Trophoblast cell (in vitro differentiated cells and primary cell): Measurements from ENCODE around the gene PFKL.

ENCODE experiments used
- DNase-seq, 2 donors: peaks; one replicate each; pipeline ENCODE4 v3.0.0-alpha.2; 2016
- H2AFZ ChIP-seq: 2 replicates; pipeline ENCODE4 v1.6.1; 2013; ENCODE audit warnings: low read length, moderate library complexity, mild to moderate bottlenecking; ENCODE audit not compliant: insufficient read depth, poor library complexity
- H2AK5ac ChIP-seq: 2 replicates; pipeline ENCODE4 v1.6.1; 2013; ENCODE audit warnings: mild to moderate bottlenecking, low read length
- H2BK120ac ChIP-seq: 2 replicates; pipeline ENCODE4 v1.6.1; 2013; ENCODE audit warnings: low read length, mild to moderate bottlenecking, moderate library complexity; ENCODE audit not compliant: insufficient read depth, poor library complexity
- H2BK12ac ChIP-seq: 2 replicates; pipeline ENCODE4 v1.6.1; 2013; ENCODE audit warnings: mild to moderate bottlenecking, low read length, moderate library complexity
- H2BK5ac ChIP-seq: 2 replicates; pipeline ENCODE4 v1.6.1; 2013; ENCODE audit warnings: low read length, low read depth, moderate library complexity, mild to moderate bottlenecking; ENCODE audit not compliant: poor library complexity
- H3K14ac ChIP-seq: 2 replicates; pipeline ENCODE4 v1.6.1; 2013; ENCODE audit warnings: mild to moderate bottlenecking, low read length
- H3K18ac ChIP-seq: 2 replicates; pipeline ENCODE4 v1.6.1; 2013; ENCODE audit warnings: mild to moderate bottlenecking, low read length
- H3K23ac ChIP-seq: 2 replicates; pipeline ENCODE4 v1.6.1; 2013; ENCODE audit warnings: low read length
- H3K27ac ChIP-seq: 2 replicates; pipeline ENCODE4 v1.5.1; 2013; ENCODE audit warnings: low read depth, mild to moderate bottlenecking, inconsistent platforms, low read length, moderate library complexity
- H3K27me3 ChIP-seq: 2 replicates; pipeline ENCODE4 v1.6.1; 2013; ENCODE audit warnings: inconsistent platforms, mild to moderate bottlenecking, low read length, moderate library complexity; ENCODE audit not compliant: insufficient read depth
- H3K36me3 ChIP-seq, 2 experiments: 1 replicate in 1 of 2; 2 replicates in 1 of 2; pipeline ENCODE4 v1.6.1; 2013; ENCODE audit warnings: low read length in 2 of 2, mild to moderate bottlenecking in 2 of 2, moderate library complexity in 1 of 2; ENCODE audit not compliant: insufficient read depth in 2 of 2, control insufficient read depth in 1 of 2
- H3K4ac ChIP-seq: 2 replicates; pipeline ENCODE4 v1.6.1; 2013; ENCODE audit warnings: low read depth, mild to moderate bottlenecking, low read length, moderate library complexity
- H3K4me1 ChIP-seq, 2 experiments: 1 replicate in 1 of 2; 2 replicates in 1 of 2; pipeline ENCODE4 v1.6.1; 2013; ENCODE audit warnings: low read length in 2 of 2, mild to moderate bottlenecking in 2 of 2, moderate library complexity in 1 of 2; ENCODE audit not compliant: insufficient read depth in 2 of 2, control insufficient read depth in 1 of 2
- H3K4me2 ChIP-seq: 2 replicates; pipeline ENCODE4 v1.6.1; 2013; ENCODE audit warnings: inconsistent platforms, mild to moderate bottlenecking, low read length, moderate library complexity
- H3K4me3 ChIP-seq: 2 replicates; pipeline ENCODE4 v1.5.1; 2013; ENCODE audit warnings: mild to moderate bottlenecking, low read depth, low read length, inconsistent platforms
- H3K79me1 ChIP-seq: one replicate; pipeline ENCODE4 v1.6.1; 2013; ENCODE audit warnings: low read length
- H3K79me2 ChIP-seq: 2 replicates; pipeline ENCODE4 v1.6.1; 2013; ENCODE audit warnings: low read length, mild to moderate bottlenecking; ENCODE audit not compliant: control insufficient read depth, insufficient read depth, poor library complexity
- H3K9ac ChIP-seq: 2 replicates; pipeline ENCODE4 v1.6.1; 2013; ENCODE audit warnings: mild to moderate bottlenecking, low read length
- H3K9me3 ChIP-seq: 2 replicates; pipeline ENCODE4 v1.6.1; 2013; ENCODE audit warnings: low read depth, mild to moderate bottlenecking, control low read depth, inconsistent platforms, low read length; ENCODE audit not compliant: insufficient read depth
- H4K12ac ChIP-seq: 2 replicates; pipeline ENCODE4 v1.6.1; 2013; ENCODE audit warnings: low read depth, mild to moderate bottlenecking, low read length, moderate library complexity
- H4K8ac ChIP-seq: 2 replicates; pipeline ENCODE4 v1.6.1; 2013; ENCODE audit warnings: low read depth, mild to moderate bottlenecking, low read length, moderate library complexity
- H4K91ac ChIP-seq: one replicate; pipeline ENCODE4 v1.6.1; 2013; ENCODE audit warnings: low read depth, mild to moderate bottlenecking, low read length, moderate library complexity
- WGBS: extraction: QIAGEN DNeasy Blood & Tissue Kit; methylation state at CpG from one replicate; pipeline ENCODE4 v1.1.7; 2013; ENCODE audit warnings: missing lambda C conversion rate; ENCODE audit not compliant: insufficient read length, insufficient coverage; ENCODE audit errors: extremely low coverage; 5-methylcytosine and 5-hydroxymethylcytosine counted together

PFKL gene

GRCh38 chr21:44356160-44356559, 56.3 kb downstream of the PFKL start:
- Histone ChIP-seq H3K23ac (no peak overlapping the region), H2BK5ac (no peak overlapping the region), H4K12ac (no peak overlapping the region), H3K9ac (no peak overlapping the region), H2BK120ac (no peak overlapping the region), H3K9me3 (no peaks in the 10 kb centered on the region), H2BK12ac (no peak overlapping the region), H3K18ac (no peak overlapping the region), H3K4me3 (no peak overlapping the region), H3K4me1 (no peaks in the 10 kb centered on the region), H4K91ac (no peak overlapping the region), H3K27me3 (no peaks in the 10 kb centered on the region), H3K4me2 (no peak overlapping the region), H3K27ac (no peak overlapping the region), H2AK5ac (no peak overlapping the region), H3K79me2 (no peaks in the 10 kb centered on the region), H3K4ac (no peak overlapping the region), H2AFZ (no peak overlapping the region), H4K8ac (no peak overlapping the region), H3K14ac (no peak overlapping the region), H3K36me3 (no peaks in the 10 kb centered on the region), H3K79me1 (no peaks in the 10 kb centered on the region)
- WGBS, result no CpG with 5 or more reads among the region's 11 CpGs
- DNase-seq, result no peak

- H2BK5ac ChIP-seq, result no peak overlapping the region
- no peak overlapping the region for H4K8ac ChIP-seq
- WGBS, result no CpG with 5 or more reads among the region's 6 CpGs
- no peak overlapping the region for H4K91ac ChIP-seq
- H2AK5ac ChIP-seq, result no peak overlapping the region
- H3K79me1 ChIP-seq, result no peaks in the 10 kb centered on the region
- H3K18ac ChIP-seq, result no peak overlapping the region
- no peak overlapping the region for H4K12ac ChIP-seq
- H2BK120ac ChIP-seq, result no peak overlapping the region
- no peaks in the 10 kb centered on the region for H3K79me2 ChIP-seq
- peak in 1 of 2 donors; percentile 25 for DNase-seq
- no peak overlapping the region for H2BK12ac ChIP-seq
- no peak overlapping the region for H3K27ac ChIP-seq
- H2AFZ ChIP-seq, result no peak overlapping the region
- H3K4ac ChIP-seq, result no peak overlapping the region
- no peaks in the 10 kb centered on the region for H3K9me3 ChIP-seq
- no peak overlapping the region for H3K23ac ChIP-seq
- no peaks in the 10 kb centered on the region for H3K4me1 ChIP-seq
- no peak overlapping the region for H3K4me2 ChIP-seq
- H3K36me3 ChIP-seq, result no peaks in the 10 kb centered on the region
- no peaks in the 10 kb centered on the region for H3K27me3 ChIP-seq
- no peak overlapping the region for H3K9ac ChIP-seq
- no peak overlapping the region for H3K14ac ChIP-seq
- H3K4me3 ChIP-seq, result no peak overlapping the region
Measured at GRCh38 chr21:44356636-44357035, 56.8 kb downstream of the PFKL start.

- Histone ChIP-seq H3K14ac (no peak overlapping the region), H2BK120ac (no peak overlapping the region), H3K27ac (no peak overlapping the region), H3K27me3 (no peaks in the 10 kb centered on the region), H3K4ac (no peak overlapping the region), H3K4me3 (no peak overlapping the region), H2AK5ac (no peak overlapping the region), H3K36me3 (no peaks in the 10 kb centered on the region), H3K9me3 (no peaks in the 10 kb centered on the region), H3K79me1 (no peaks in the 10 kb centered on the region), H4K8ac (no peak overlapping the region), H3K23ac (no peak overlapping the region), H2AFZ (no peak overlapping the region), H4K91ac (no peak overlapping the region), H3K4me2 (no peak overlapping the region), H3K9ac (no peak overlapping the region), H4K12ac (no peak overlapping the region), H2BK12ac (no peak overlapping the region), H3K79me2 (no peaks in the 10 kb centered on the region), H3K4me1 (no peaks in the 10 kb centered on the region), H2BK5ac (no peak overlapping the region), H3K18ac (no peak overlapping the region)
- WGBS, result no CpG with 5 or more reads among the region's 21 CpGs
- DNase-seq, result no peak
Measured at GRCh38 chr21:44357064-44357837, 57.4 kb downstream of the PFKL start.

GRCh38 chr21:44359396-44359795, 59.5 kb downstream of the PFKL start:
- WGBS, result no CpG with 5 or more reads among the region's 8 CpGs
- no peak overlapping the region for H2BK5ac ChIP-seq
- peaks cover 5% of the 10 kb centered on the region for H3K9me3 ChIP-seq
- no peaks in the 10 kb centered on the region for H3K79me1 ChIP-seq
- H3K4ac ChIP-seq, result no peak overlapping the region
- no peak for DNase-seq
- no peak overlapping the region for H2BK12ac ChIP-seq
- H3K14ac ChIP-seq, result no peak overlapping the region
- no peaks in the 10 kb centered on the region for H3K27me3 ChIP-seq
- no peak overlapping the region for H3K4me2 ChIP-seq
- no peak overlapping the region for H4K12ac ChIP-seq
- no peak overlapping the region for H2BK120ac ChIP-seq
- no peak overlapping the region for H3K18ac ChIP-seq
- H3K23ac ChIP-seq, result no peak overlapping the region
- H3K27ac ChIP-seq, result no peak overlapping the region
- H3K9ac ChIP-seq, result no peak overlapping the region
- H4K91ac ChIP-seq, result no peak overlapping the region
- H3K4me3 ChIP-seq, result no peak overlapping the region
- no peak overlapping the region for H4K8ac ChIP-seq
- no peaks in the 10 kb centered on the region for H3K79me2 ChIP-seq
- no peak overlapping the region for H2AFZ ChIP-seq
- no peak overlapping the region for H2AK5ac ChIP-seq
- no peaks in the 10 kb centered on the region for H3K4me1 ChIP-seq
- no peaks in the 10 kb centered on the region for H3K36me3 ChIP-seq
